B cell (primary cell): ENCODE data around the gene CLCN1. TPM values are rescaled to one million over a fixed set of nuclear protein-coding genes. Genes with fewer than 3 reads are reported as not detected.
"Not testable (repeated sequence)": the region's sequence is repeated elsewhere in the genome, so short reads cannot be mapped to it uniquely, and the experiment has no call there.

Source experiments
- ATAC-seq: fragments of 200-7000 bp; cut with Tn5 transposase; one replicate; pipeline ENCODE4 v1.10.0; 2021; ENCODE audit warnings: low read depth, mild to moderate bottlenecking, moderate number of reproducible peaks, moderate library complexity
- CTCF ChIA-PET: fragments of 350-600 bp; sonication (Branson Sonifier 250); formaldehyde crosslinking; loops from one replicate; lab custom pipeline; 2021; ENCODE audit warnings: antibody characterized with exemption, inconsistent platforms; lab: Charles Lee
- POLR2A ChIA-PET: fragments of 350-600 bp; sonication (Branson Sonifier 250); formaldehyde crosslinking; loops from one replicate; lab custom pipeline; 2021; ENCODE audit warnings: antibody characterized with exemption; lab: Charles Lee
- DNase-seq: peaks from one replicate; pipeline ENCODE4 v3.0.0; 2013
- H2AFZ ChIP-seq: 2 replicates; pipeline ENCODE4 v1.6.1; 2012; ENCODE audit warnings: mild to moderate bottlenecking, low read depth, low read length; ENCODE audit not compliant: insufficient read depth, poor library complexity, severe bottlenecking
- H3K27ac ChIP-seq, 2 donors: 1 replicate in 1 of 2; 2 replicates in 1 of 2; pipeline ENCODE4 v1.5.1; 2012 to 2013; ENCODE audit warnings: low read length in 2 of 2, mild to moderate bottlenecking in 2 of 2, moderate library complexity in 1 of 2
- H3K27me3 ChIP-seq, 4 experiments: fragments of 200-600 bp in 1 of 4; sonication (generic) in 1 of 4; replicated peaks in 1 of 4; 1 replicate in 2 of 4; 2 replicates in 2 of 4; pipeline versions ENCODE4 v1.6.1 to v1.7.0; 2013 to 2016; ENCODE audit warnings: low read length in 3 of 4, mild to moderate bottlenecking in 2 of 4, mixed read lengths in 1 of 4, moderate library complexity in 1 of 4; ENCODE audit not compliant: insufficient read depth in 4 of 4, control insufficient read depth in 3 of 4; ENCODE audit errors: control extremely low read depth in 1 of 4
- H3K36me3 ChIP-seq, 2 experiments: replicated peaks in 1 of 2; 1 replicate in 1 of 2; 2 replicates in 1 of 2; pipeline versions ENCODE4 v1.6.1 to v1.7.1; 2013; ENCODE audit warnings: low read length in 1 of 2; ENCODE audit not compliant: insufficient read depth in 2 of 2, control insufficient read depth in 1 of 2; ENCODE audit errors: control extremely low read depth in 1 of 2, extremely low read depth in 1 of 2
- H3K4me1 ChIP-seq, 2 donors: fragments of 200-600 bp in 1 of 2; sonication (generic) in 1 of 2; 1 replicate in 1 of 2; 2 replicates in 1 of 2; pipeline versions ENCODE4 v1.5.1 to v1.6.1; 2013 to 2017; ENCODE audit warnings: low read length in 2 of 2; ENCODE audit not compliant: control insufficient read depth in 2 of 2, insufficient read depth in 2 of 2
- H3K4me2 ChIP-seq: replicated peaks from 2 replicates; pipeline ENCODE3; 2012; ENCODE audit warnings: mild to moderate bottlenecking, low read depth, low read length; ENCODE audit not compliant: poor library complexity, severe bottlenecking
- H3K4me3 ChIP-seq, 5 experiments: fragments of 200-600 bp in 1 of 5; sonication (generic) in 1 of 5; 1 replicate in 3 of 5; 2 replicates in 2 of 5; pipeline versions ENCODE4 v1.5.1 to v1.7.0; 2011 to 2016; ENCODE audit warnings: low read length in 4 of 5, mild to moderate bottlenecking in 4 of 5, low read depth in 2 of 5, control low read depth in 1 of 5, moderate library complexity in 1 of 5; ENCODE audit not compliant: insufficient read depth in 1 of 5; ENCODE audit errors: control extremely low read depth in 1 of 5, extremely low read depth in 1 of 5
- H3K79me2 ChIP-seq: fragments of 200-600 bp; sonication (generic); one replicate; pipeline ENCODE4 v1.6.0; 2016; ENCODE audit warnings: low read length; ENCODE audit not compliant: control insufficient read depth, insufficient read depth
- H3K9ac ChIP-seq: fragments of 200-600 bp; sonication (generic); 2 replicates; pipeline ENCODE4 v1.6.1; 2017; ENCODE audit warnings: mild to moderate bottlenecking, low read length, moderate library complexity
- H3K9me3 ChIP-seq, 3 donors: one replicate each; pipeline versions ENCODE4 v1.6.1 to v1.7.1; 2013; ENCODE audit warnings: low read length in 2 of 3; ENCODE audit not compliant: control insufficient read depth in 2 of 3, insufficient read depth in 1 of 3; ENCODE audit errors: control extremely low read depth in 1 of 3
- H4K20me1 ChIP-seq: 2 replicates; pipeline ENCODE4 v1.6.0; 2012; ENCODE audit warnings: mild to moderate bottlenecking, low read length; ENCODE audit not compliant: insufficient read depth, control insufficient read depth, poor library complexity, severe bottlenecking
- H3K27ac Mint-ChIP-seq: one replicate; pipeline ENCODE4 v1.8.0; 2021; ENCODE audit warnings: mixed read lengths
- H3K27me3 Mint-ChIP-seq: one replicate; pipeline ENCODE4 v1.8.0; 2021; ENCODE audit warnings: mixed read lengths
- H3K4me1 Mint-ChIP-seq: one replicate; pipeline ENCODE4 v1.8.0; 2021; ENCODE audit warnings: mixed read lengths
- H3K4me3 Mint-ChIP-seq: one replicate; pipeline ENCODE4 v1.8.0; 2021; ENCODE audit warnings: mixed read lengths
- H3K9me3 Mint-ChIP-seq: one replicate; pipeline ENCODE4 v1.8.0; 2022; ENCODE audit warnings: mixed read lengths; ENCODE audit not compliant: insufficient read depth
- EZH2 ChIP-seq: IDR thresholded peaks from 2 replicates; pipeline ENCODE4 v1.6.1; 2012; ENCODE audit warnings: borderline replicate concordance, low read depth, mild to moderate bottlenecking, moderate library complexity, low read length; ENCODE audit not compliant: insufficient read depth, poor library complexity, severe bottlenecking
- WGBS: methylation state at CpG from one replicate; pipeline ENCODE4 v1.1.5; 2013; ENCODE audit warnings: missing lambda C conversion rate; ENCODE audit not compliant: insufficient coverage; 5-methylcytosine and 5-hydroxymethylcytosine counted together
- intact Hi-C: fragments of 100-400 bp; cut with micrococcal nuclease; formaldehyde crosslinking; loops from one replicate; pipeline ENCODE4 v1.10.0; 2022
- polyA plus RNA-seq: library from polyadenylated mRNA; depleted of rRNA; stranded (reverse); fragments of >200 nt; gene quantifications from 2 replicates; pipeline ENCODE4 v1.2.3, GENCODE V29; 2012
- total RNA-seq, 2 donors: library from RNA; stranded (reverse); fragments of 120-200 nt in 1 of 2; gene quantifications; 1 replicate in 1 of 2; 2 replicates in 1 of 2; pipeline versions ENCODE4 v1.2.3 to v1.2.4, GENCODE V29; 2013 to 2022
- TF ChIP-seq, protein P1 (sequence below): fragments of 200-600 bp; IDR thresholded peaks from one replicate; pipeline ENCODE4 v1.8.0; 2022; ENCODE audit warnings: antibody characterized with exemption, mild to moderate bottlenecking

Gene CLCN1
- total and polyA plus RNA-seq, 2 donors (not counting 1 experiment from before 2014, with no cell fraction given), result not detected

DNA sequence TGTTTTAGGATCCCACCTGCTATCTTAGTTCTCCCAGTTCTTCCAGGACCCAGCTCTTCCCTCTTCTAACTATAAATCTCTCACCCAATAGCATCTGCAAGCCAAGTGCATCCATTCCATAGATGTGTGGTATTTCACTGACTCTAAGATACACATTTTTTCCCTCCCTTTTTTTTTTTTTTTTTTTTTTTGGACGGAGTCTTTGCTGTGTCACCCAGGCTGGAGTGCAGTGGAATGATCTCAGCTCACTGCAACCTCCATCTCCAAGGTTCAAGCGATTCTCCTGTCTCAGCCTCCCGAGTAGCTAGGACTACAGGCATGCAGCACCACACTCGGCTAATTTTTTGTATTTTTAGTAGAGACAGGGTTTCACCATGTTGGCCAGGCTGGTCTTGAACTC, 26.0 kb upstream of the CLCN1 start:
- peaks cover 52% of the 10 kb centered on the region for H3K4me1 Mint-ChIP-seq
- H3K9me3 ChIP-seq, DNase-seq, H3K9me3 Mint-ChIP-seq, H2AFZ ChIP-seq, H3K27ac ChIP-seq, H3K27me3 Mint-ChIP-seq, ATAC-seq, H3K27me3 ChIP-seq: not testable (repeated sequence)
- intact Hi-C loops, result loop anchor here (2.0 to 5.0 kb wide), 3 partner anchors 435 to 612 kb away; partner anchors contain the start of genes EPHB6 and TCAF1
- POLR2A ChIA-PET, result interaction anchor here (0.7 kb wide), 3 partner anchors 9 to 90 kb away, joined by 6 to 10 read pairs (median 6); no protein-coding TSS in a partner anchor
- Histone ChIP-seq H3K4me3 (peak overlapping the region in 3 of 5 experiments; percentile 86 to 95 (median 91)), H3K4me2 (peak overlapping the region; percentile 86), H3K79me2 (peaks cover 65% of the 10 kb centered on the region), H4K20me1 (peaks cover 50% of the 10 kb centered on the region), H3K4me1 (peaks cover 31% of the 10 kb centered on the region in 2 donors), H3K36me3 (peaks cover 7 to 37% of the 10 kb centered on the region in 2 experiments), H3K9ac (peak overlapping the region; percentile 85)
- peak overlapping the region; percentile 95 for H3K4me3 Mint-ChIP-seq
- H3K27ac Mint-ChIP-seq, result peak overlapping the region; percentile 84
- WGBS, result 42% methylated on average over 3 of the region's 4 CpGs
- CTCF ChIA-PET, result interaction anchor here (1.1 to 4.1 kb wide), 2 partner anchors 47 to 49 kb away, joined by 3 to 29 read pairs; no protein-coding TSS in a partner anchor

DNA sequence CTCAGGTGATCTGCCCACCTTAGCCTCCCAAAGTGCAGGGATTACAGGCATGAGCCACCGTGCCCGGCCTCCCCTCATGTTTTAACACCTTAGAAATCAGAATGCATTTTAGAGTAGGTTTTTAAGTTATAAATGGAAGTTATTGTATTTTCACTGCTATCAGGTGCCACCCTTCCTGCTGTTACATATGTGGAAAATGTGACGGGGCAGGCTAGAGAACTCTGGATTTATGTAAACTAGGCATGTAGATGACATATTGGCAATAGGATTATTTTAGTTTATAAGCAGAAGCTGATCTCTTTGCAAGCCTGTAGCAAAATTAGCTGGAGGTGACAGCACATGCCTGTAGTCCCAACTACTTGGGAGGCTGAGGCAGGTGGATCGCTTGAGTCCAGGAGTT, 25.6 kb upstream of the CLCN1 start:
- Histone ChIP-seq H3K9ac (no peak overlapping the region), H3K4me2 (peak overlapping the region; percentile 86), H3K36me3 (peaks cover 7 to 41% of the 10 kb centered on the region in 2 experiments), H3K79me2 (peaks cover 65% of the 10 kb centered on the region), H3K27ac (no peak overlapping the region), H3K4me1 (peaks cover 31 to 32% of the 10 kb centered on the region in 2 donors), H4K20me1 (peaks cover 52% of the 10 kb centered on the region), H2AFZ (no peak overlapping the region), H3K9me3 (peaks cover 0 to 6% (median 0%) of the 10 kb centered on the region in 3 donors), H3K27me3 (no peaks in the 10 kb centered on the region), H3K4me3 (no peak overlapping the region)
- peaks cover 55% of the 10 kb centered on the region for H3K4me1 Mint-ChIP-seq
- 94% methylated on average over 2 of the region's 4 CpGs for WGBS
- H3K27me3 Mint-ChIP-seq, result no peaks in the 10 kb centered on the region
- H3K9me3 Mint-ChIP-seq, result no peaks in the 10 kb centered on the region
- no peak for TF ChIP-seq EZH2
- TF ChIP-seq, protein P1, sequence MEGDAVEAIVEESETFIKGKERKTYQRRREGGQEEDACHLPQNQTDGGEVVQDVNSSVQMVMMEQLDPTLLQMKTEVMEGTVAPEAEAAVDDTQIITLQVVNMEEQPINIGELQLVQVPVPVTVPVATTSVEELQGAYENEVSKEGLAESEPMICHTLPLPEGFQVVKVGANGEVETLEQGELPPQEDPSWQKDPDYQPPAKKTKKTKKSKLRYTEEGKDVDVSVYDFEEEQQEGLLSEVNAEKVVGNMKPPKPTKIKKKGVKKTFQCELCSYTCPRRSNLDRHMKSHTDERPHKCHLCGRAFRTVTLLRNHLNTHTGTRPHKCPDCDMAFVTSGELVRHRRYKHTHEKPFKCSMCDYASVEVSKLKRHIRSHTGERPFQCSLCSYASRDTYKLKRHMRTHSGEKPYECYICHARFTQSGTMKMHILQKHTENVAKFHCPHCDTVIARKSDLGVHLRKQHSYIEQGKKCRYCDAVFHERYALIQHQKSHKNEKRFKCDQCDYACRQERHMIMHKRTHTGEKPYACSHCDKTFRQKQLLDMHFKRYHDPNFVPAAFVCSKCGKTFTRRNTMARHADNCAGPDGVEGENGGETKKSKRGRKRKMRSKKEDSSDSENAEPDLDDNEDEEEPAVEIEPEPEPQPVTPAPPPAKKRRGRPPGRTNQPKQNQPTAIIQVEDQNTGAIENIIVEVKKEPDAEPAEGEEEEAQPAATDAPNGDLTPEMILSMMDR, result no peak
- ChIA-PET POLR2A (no interaction called here), CTCF (interaction anchor here (0.7 to 4.1 kb wide), 3 partner anchors 9 to 50 kb away, joined by 3 to 29 read pairs (median 4); no protein-coding TSS in a partner anchor)
- ATAC-seq (no peak), DNase-seq (no peak)
- H3K4me3 Mint-ChIP-seq, result peak overlapping the region; percentile 95
- intact Hi-C loops, result no loop called here
- no peak overlapping the region for H3K27ac Mint-ChIP-seq
